Activated CD4-positive, alpha-beta T cell treated with anti-CD3 and anti-CD28 coated beads for 4 hours (primary cell): ENCODE measurements around the gene PSMC3IP.
"Not testable (repeated sequence)": the region's sequence is repeated elsewhere in the genome, so short reads cannot be mapped to it uniquely, and the experiment has no call there.

ENCODE experiments used
- DNase-seq, 2 donors: peaks; one replicate each; pipeline ENCODE4 v3.0.0-alpha.2; 2020

PSMC3IP gene

DNA sequence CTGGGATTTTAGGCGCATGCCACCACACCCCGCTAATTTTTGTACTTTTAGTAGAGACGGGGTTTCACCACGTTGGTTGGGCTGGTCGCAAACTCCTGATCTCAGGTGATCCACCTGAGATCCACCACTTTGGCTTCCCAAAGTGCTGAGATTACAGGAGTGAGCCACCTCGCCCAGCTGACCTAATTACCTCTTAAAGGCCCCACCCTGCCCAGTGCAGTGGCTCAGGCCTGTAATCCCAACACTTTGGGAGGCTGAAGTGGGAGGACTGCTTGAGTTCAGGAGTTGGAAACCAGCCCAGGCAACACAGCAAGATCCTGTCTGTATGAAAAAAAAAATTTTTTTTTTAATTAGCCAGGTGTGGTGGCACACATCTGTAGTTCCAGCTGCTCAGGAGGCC lies 18.5 kb downstream of the PSMC3IP start:
- no peak for DNase-seq

DNA sequence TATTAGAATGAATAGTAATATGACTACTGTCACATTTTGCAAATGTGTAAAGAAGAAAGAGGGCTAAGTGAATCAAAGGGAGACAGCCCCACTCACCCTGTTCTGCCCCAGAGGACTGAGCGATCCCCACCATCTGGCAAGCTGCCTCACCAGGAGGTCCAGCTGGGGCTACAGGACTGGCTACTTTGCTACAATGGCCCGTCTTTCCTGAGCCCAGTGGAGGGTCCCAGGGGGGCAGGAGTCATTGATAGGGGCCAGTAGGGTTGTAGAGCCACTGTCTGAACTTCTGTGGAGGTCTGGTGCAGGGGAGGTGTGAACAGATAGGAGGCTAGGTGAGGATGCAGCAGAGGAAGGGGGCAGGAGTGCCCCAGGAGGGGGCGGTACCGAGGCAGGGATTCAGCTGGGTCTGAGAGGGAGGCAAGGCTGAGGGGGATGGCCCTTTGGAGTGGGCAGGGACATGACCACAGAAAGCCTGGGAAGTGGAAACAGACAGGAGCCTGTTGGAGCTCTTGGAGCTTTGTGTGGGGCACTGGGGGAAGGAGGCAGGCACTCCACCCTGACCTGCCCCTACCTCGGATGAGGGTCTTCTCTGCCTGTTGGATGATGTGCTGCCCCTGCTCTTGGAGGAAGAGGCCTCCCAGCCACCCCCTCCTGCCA lies 21.4 kb downstream of the PSMC3IP start:
- DNase-seq, result not testable (repeated sequence)

DNA sequence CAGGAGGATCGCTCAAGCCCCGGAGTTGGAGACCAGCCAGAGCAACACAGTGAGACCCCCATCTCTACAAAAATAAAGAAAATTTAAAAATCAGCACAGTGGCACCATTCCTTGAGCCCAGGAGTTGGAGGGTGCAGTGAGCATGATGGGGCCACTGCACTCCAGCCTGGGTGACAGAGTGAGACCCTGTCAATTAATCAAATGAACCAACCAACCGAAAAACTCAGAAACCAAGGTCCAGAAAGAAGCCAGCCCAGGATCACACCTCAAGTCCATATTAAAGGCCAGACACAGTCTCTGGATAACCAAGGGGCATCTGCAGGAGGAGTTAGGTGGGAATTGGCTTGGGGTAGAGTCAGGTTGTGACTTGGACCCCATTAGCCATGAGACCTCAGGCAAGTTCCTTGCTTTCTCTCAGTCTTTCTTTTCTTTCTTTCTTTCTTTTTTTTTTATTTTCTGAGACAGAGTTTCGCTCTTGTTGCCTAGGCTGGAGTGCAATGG lies 22.4 kb downstream of the PSMC3IP start:
- DNase-seq, result no peak

- peak; percentile 56 to 61 for DNase-seq
Measured at GRCh38 chr17:42554250-42555121, 23.0 kb downstream of the PSMC3IP start.

GRCh38 chr17:42553866-42554249 lies 23.7 kb downstream of the PSMC3IP start:
- DNase-seq, result peak in 1 of 2 donors; percentile 18

DNA sequence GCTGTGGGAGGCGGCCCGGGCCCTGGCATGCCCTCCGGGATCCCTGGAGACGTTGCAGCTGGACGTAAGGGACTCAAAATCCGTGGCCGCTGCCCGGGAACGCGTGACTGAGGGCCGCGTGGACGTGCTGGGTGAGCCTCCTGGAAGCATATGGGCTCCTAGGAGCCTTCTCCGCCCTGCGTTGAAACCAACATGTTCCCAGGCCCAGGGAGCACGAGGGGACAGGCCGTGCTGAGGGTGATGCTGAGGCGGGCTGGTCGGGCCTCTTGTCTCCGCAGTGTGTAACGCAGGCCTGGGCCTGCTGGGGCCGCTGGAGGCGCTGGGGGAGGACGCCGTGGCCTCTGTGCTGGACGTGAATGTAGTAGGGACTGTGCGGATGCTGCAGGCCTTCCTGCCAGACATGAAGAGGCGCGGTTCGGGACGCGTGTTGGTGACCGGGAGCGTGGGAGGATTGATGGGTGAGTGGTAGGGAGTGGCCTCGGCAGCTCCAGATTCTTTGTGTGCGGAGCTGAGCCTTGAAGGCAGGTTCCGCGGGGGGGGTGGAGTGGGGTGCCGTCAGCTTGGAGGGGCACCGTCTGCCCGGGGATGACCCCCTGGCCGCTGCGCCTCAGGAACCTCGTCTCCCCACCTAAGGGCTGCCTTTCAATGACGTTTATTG lies 24.2 kb downstream of the PSMC3IP start:
- no peak for DNase-seq

GRCh38 chr17:42552736-42553135 lies 24.8 kb downstream of the PSMC3IP start, which contains the start of gene HSD17B1:
HSD17B1 (plus strand) TSS chr17:42552923; CDS start chr17:42552934, 11 bp downstream.
- DNase-seq, result not testable (repeated sequence)

DNA sequence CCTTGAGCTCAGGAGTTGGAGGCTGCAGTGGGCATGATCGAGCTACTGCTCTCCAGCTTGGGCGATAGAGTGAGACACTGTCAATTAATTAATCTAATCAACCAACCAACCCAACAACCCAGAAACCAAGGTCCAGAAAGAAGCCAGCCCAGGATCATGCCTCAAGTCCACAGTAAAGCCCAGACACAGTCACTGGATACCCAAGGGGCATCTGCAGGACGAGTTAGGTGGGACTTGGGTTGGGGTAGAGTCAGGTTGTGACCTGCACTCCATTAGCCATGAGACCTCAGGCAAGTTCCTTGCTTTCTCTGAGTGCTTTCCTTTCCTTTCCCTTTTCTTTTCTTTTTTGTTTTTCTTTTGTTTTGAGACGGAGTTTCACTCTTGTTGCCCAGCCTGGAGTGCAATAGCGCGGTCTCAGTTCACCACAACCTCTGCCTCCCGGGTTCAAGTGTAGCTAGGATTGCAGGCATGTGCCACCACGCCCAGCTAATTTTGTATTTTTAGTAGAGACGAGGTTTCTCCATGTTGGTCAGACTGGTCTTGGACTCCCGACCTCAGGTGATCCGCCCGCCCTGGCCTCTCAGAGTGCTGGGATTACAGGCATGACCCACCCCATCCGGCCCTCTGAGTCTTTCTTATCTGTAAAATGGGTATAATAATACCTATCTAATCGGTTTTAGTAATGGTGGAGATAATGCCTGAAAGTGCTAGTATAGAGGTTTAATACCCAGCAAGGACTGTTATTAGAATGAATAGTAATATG lies 28.4 kb downstream of the PSMC3IP start:
- no peak for DNase-seq

DNA sequence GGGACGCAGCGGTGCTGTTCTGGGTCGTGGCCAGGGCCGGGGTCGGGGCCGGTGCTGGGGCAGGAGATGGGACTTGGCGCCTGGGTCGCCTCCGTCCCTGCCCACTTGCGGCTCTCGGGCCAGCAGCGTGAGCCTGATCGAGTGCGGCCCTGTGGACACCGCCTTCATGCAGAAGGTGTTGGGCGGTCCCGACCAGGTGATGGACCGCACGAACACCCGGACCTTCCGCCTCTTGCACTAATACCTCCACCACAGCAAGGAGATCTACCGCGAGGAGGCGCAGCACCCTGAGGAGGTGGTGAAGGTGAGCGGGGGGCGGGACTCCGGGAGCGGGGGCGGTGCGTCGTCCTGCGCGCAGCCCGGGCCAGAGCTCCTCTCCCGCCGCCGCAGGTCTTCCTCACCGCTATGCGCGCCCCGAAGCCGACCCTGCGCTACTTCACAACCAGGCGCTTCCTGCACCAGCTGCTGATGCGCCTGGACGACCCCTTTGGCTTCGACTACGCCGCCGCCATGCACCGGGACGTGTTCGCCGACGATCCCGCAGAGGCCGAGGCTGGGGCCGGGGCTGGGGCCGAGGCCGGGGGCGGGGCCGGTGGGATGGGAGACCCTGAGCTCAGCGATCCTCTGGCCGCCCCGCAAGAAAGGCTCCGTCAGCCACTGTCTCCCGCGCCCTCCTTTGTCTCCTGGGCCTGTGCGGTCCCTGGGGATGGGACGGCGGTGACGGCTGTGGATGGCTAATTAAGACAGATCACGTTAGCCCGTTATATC lies 29.3 kb downstream of the PSMC3IP start:
- DNase-seq, result peak; percentile 78 to 83

- no peak for DNase-seq
Measured at GRCh38 chr17:42547698-42548069, 29.8 kb downstream of the PSMC3IP start.

- DNase-seq, result no peak
Measured at GRCh38 chr17:42547001-42547461, 30.5 kb downstream of the PSMC3IP start.

- not testable (repeated sequence) for DNase-seq
Measured at GRCh38 chr17:42545755-42546505, 31.6 kb downstream of the PSMC3IP start.

DNA sequence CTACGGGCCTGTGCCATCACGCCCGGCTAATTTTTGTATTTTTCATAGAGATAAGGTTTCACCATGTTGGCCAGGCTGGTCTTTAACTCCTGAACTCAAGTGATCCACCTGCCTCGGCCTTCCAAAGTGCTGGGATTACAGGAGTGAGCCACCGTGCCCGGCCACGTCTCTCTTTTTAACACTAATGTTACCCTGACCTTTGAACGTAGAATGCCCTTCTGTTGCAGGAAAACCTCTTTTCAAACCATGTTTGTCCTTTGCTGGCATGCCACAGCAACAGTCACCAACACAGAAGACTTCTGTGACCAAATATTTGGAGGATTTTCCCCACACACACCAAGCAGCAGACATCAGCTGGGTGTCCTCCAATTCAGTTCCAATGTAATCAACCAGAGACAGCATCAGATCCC lies 32.6 kb downstream of the PSMC3IP start:
- DNase-seq, result no peak

DNA sequence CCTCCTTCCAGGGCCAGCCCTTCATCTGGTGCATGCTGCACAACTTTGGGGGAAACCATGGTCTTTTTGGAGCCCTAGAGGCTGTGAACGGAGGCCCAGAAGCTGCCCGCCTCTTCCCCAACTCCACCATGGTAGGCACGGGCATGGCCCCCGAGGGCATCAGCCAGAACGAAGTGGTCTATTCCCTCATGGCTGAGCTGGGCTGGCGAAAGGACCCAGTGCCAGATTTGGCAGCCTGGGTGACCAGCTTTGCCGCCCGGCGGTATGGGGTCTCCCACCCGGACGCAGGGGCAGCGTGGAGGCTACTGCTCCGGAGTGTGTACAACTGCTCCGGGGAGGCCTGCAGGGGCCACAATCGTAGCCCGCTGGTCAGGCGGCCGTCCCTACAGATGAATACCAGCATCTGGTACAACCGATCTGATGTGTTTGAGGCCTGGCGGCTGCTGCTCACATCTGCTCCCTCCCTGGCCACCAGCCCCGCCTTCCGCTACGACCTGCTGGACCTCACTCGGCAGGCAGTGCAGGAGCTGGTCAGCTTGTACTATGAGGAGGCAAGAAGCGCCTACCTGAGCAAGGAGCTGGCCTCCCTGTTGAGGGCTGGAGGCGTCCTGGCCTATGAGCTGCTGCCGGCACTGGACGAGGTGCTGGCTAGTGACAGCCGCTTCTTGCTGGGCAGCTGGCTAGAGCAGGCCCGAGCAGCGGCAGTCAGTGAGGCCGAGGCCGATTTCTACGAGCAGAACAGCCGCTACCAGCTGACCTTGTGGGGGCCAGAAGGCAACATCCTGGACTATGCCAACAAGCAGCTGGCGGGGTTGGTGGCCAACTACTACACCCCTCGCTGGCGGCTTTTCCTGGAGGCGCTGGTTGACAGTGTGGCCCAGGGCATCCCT lies 34.1 kb downstream of the PSMC3IP start:
- no peak for DNase-seq

GRCh38 chr17:42541041-42541833 lies 36.3 kb downstream of the PSMC3IP start:
- DNase-seq, result peak in 1 of 2 donors; percentile 32

DNA sequence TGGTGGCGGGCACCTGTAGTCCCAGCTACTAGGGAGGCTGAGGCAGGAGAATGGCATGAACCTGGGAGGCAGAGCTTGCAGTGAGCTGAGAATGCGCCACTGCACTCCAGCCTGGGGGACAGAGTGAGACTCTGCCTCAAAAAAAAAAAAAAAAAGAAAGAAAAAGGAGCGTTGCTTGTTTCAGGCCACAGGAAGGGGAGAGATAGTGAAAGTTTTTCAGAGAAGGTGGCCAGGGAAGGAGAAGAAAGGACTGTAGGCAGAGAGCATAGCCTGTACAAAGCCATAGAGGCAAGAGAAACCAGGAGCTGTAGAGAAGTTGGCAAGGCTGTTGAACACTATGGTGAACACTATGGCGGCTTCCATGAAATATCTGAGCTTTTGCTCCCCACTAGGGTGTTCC lies 37.0 kb downstream of the PSMC3IP start:
- DNase-seq, result not testable (repeated sequence)

DNA sequence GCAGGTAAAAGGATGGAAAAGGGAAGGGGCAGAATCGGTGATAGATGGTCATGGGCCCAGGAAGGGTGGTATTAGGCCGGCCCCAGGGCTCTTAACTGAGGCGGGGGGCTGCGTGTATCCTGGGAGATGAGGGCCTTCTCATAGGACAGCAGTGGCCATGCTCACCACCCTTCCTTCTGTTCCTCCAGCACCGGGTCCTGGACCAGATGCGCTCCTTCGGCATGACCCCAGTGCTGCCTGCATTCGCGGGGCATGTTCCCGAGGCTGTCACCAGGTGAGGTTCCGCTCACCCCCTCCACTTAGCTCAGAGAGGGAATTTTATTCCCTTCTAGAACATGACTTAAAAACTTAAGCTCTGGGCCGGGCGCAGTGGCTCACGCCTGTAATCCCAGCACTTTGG lies 39.0 kb downstream of the PSMC3IP start:
- no peak for DNase-seq

DNA sequence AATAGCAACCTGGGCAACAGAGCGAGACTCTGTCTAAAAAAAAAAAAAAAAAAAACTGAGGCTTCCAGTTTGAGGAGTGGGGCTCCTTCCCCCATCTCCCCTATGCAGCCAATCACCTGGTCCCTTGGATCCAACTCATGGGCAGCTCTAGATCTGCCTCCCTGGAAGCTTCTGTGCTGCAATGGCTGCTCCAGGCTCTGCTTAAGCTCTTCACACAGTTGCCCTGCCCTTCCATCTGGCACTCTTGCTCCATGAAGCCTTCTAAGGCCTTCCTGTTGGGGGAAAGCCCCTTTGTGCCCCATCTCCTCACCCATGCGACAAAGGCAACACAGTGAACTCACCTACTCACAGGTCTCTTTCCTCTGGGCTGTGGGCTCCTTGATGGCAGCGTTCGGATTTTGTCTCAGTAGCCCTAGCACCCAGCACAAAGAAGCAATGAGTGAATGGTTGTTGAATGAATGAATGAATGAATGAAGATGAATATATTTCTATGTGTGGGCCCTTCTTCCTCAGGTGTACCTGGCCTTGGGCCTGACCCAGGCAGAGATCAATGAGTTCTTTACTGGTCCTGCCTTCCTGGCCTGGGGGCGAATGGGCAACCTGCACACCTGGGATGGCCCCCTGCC lies 39.6 kb downstream of the PSMC3IP start:
- DNase-seq, result no peak
